Stromal cell of bone marrow (primary cell): ENCODE measurements around the gene GNB1L.

Experiments used
- DNase-seq: peaks from one replicate; pipeline ENCODE4 v3.0.0-alpha.2; 2012; ENCODE audit warnings: low read depth

GNB1L gene

GRCh38 chr22:19854778-19855503 is at the start of gene GNB1L, which contains the start of gene RTL10:
Gene GNB1L (minus strand): TSS chr22:19854874. CDS start chr22:19821355, 33,519 bp downstream.
Gene RTL10 (minus strand): TSS chr22:19854874. CDS start chr22:19852261, 2,613 bp downstream.
- DNase-seq, result peak; percentile 94

GRCh38 chr22:19904174-19904856 is 49.6 kb upstream of the GNB1L start:
- DNase-seq, result no peak

- no peak for DNase-seq
These were observed 48.8 kb upstream of the GNB1L start for GRCh38 chr22:19903513-19903912.

GRCh38 chr22:19903031-19903430 is 48.4 kb upstream of the GNB1L start:
- no peak for DNase-seq

- DNase-seq, result no peak
These were observed 47.6 kb upstream of the GNB1L start for GRCh38 chr22:19902245-19902715.

GRCh38 chr22:19901577-19902244 is 47.0 kb upstream of the GNB1L start:
- no peak for DNase-seq

- DNase-seq, result no peak
These were observed 46.2 kb upstream of the GNB1L start for GRCh38 chr22:19900707-19901436.

- no peak for DNase-seq
These were observed 44.3 kb upstream of the GNB1L start for GRCh38 chr22:19898831-19899567.

GRCh38 chr22:19898145-19898544 is 43.5 kb upstream of the GNB1L start:
- DNase-seq, result no peak

GRCh38 chr22:19897726-19898125 is 43.1 kb upstream of the GNB1L start:
- no peak for DNase-seq

- DNase-seq, result no peak
These were observed 42.1 kb upstream of the GNB1L start for GRCh38 chr22:19896665-19897355.

- DNase-seq, result no peak
These were observed 40.6 kb upstream of the GNB1L start for GRCh38 chr22:19895160-19895849.

GRCh38 chr22:19893363-19893762 is 38.7 kb upstream of the GNB1L start:
- DNase-seq, result no peak

- DNase-seq, result no peak
These were observed 38.3 kb upstream of the GNB1L start for GRCh38 chr22:19892925-19893324.

- DNase-seq, result no peak
These were observed 37.7 kb upstream of the GNB1L start for GRCh38 chr22:19892257-19892879.

GRCh38 chr22:19891317-19892256 is 36.9 kb upstream of the GNB1L start:
- DNase-seq, result no peak

GRCh38 chr22:19890502-19891316 is 36.0 kb upstream of the GNB1L start:
- DNase-seq, result no peak

GRCh38 chr22:19889951-19890350 is 35.3 kb upstream of the GNB1L start:
- DNase-seq, result no peak
